ENCODE results near the gene MET. TPM values are rescaled to one million over a fixed set of nuclear protein-coding genes. Genes with fewer than 3 reads are reported as not detected.

The MET gene
- total and polyA plus RNA-seq, 2 of the 8 experiments (the other 6 are each of a cell fraction or from before 2014, with no cell fraction given): 3.5 to 12.9 TPM

DNA sequence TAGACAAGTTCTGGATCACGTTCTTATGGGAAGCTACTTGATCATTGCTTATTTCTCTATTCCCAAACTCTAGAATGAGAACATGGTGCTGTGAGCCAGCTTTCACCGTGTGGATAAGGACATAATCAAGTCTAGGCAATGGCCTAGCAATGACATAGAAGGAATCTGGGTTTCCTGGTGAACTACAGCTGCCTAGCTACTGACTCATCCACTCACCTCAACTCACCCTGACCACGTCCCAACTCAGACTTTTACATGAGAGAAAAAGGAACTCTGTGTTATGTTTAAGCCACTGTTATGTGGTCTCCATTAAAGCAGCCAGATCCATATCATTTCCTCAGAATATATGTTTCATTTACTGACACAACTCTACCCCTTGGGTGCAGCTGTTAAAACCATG, 18.8 kb upstream of the MET start:
- H3K4ac ChIP-seq (replicated peaks; ENCODE audit: insufficient read length, low read depth, low read length): no peak overlapping the region
- H2BK5ac ChIP-seq (ENCODE audit: low read depth, low read length): no peak overlapping the region
- FAIRE-seq (no peak), DNase-seq (ENCODE audit: low read depth in 1 of 2, low spot score in 2 of 2) (no peak)
- POLR2A ChIA-PET (ENCODE audit: partially characterized antibody): no interaction called here
- no peak overlapping the region for H2AK5ac ChIP-seq (ENCODE audit: low read depth, low read length)
- no peaks in the 10 kb centered on the region for H3K27me3 ChIP-seq (replicated peaks in 1 of 4; ENCODE audit: control insufficient read depth in 3 of 4, extremely low read depth in 1 of 4, insufficient read depth in 3 of 4, low read length in 3 of 4)
- no peak overlapping the region for H3K18ac ChIP-seq (ENCODE audit: extremely low read depth, low read length)
- H3K14ac ChIP-seq (ENCODE audit: insufficient read length): no peak overlapping the region
- no peak overlapping the region for H3K4me3 ChIP-seq (ENCODE audit: extremely low read depth in 1 of 4, insufficient read depth in 2 of 4, low read depth in 3 of 4, low read length in 4 of 4)
- H3K4me2 ChIP-seq (ENCODE audit: insufficient read depth in 1 of 2, low read depth in 2 of 2, low read length in 2 of 2): no peak overlapping the region
- no peak overlapping the region for H2AFZ ChIP-seq (ENCODE audit: low read length)
- no peak overlapping the region for H2BK20ac ChIP-seq (ENCODE audit: low read length)
- no peaks in the 10 kb centered on the region for H3K79me1 ChIP-seq (ENCODE audit: low read depth, low read length)
- 91% methylated on average over 3 of the region's 3 CpGs; no CpG with 5 or more reads in 1 of the 2 experiments for WGBS, 2 experiments (ENCODE audit: extremely low coverage in 1 of 2, insufficient coverage in 1 of 2, insufficient read length in 1 of 2, insufficient replicate concordance in 2 of 2, low coverage in 1 of 2, low lambda C conversion rate in 2 of 2, missing lambda C conversion rate in 1 of 2)
- no peaks in the 10 kb centered on the region for H3K4me1 ChIP-seq (replicated peaks in 1 of 4; ENCODE audit: control insufficient read depth in 3 of 4, insufficient read depth in 4 of 4, low read length in 3 of 4)
- H4K20me1 ChIP-seq (replicated peaks in 1 of 2; ENCODE audit: control insufficient read depth in 1 of 2, insufficient read depth in 2 of 2, low read length in 2 of 2): no peaks in the 10 kb centered on the region
- no peak overlapping the region for H3K9ac ChIP-seq (replicated peaks in 1 of 4; ENCODE audit: extremely low read depth in 1 of 4, low read depth in 3 of 4, low read length in 3 of 4)
- H2BK120ac ChIP-seq (replicated peaks; ENCODE audit: low read depth, low read length): no peak overlapping the region
- no peak overlapping the region for H3K56ac ChIP-seq (replicated peaks; ENCODE audit: insufficient read length, low read depth, low read length)
- no peak overlapping the region for H4K8ac ChIP-seq (ENCODE audit: extremely low read depth, insufficient read depth, low read length)
- no peak overlapping the region for H3K27ac ChIP-seq (ENCODE audit: low read depth, low read length)
- no peak overlapping the region for H2BK15ac ChIP-seq (ENCODE audit: low read length)
- no peaks in the 10 kb centered on the region for H3K23me2 ChIP-seq (ENCODE audit: low read depth, low read length)
- CTCF ChIA-PET (ENCODE audit: partially characterized antibody): interaction anchor here (0.6 to 1.4 kb wide), 5 partner anchors 20 to 394 kb away, joined by 3 to 4 read pairs (median 3); no protein-coding TSS in a partner anchor
- no peak overlapping the region for H3K23ac ChIP-seq (ENCODE audit: insufficient read length)
- H2BK12ac ChIP-seq (ENCODE audit: low read depth, low read length): no peak overlapping the region
- no peaks in the 10 kb centered on the region for H3K36me3 ChIP-seq (ENCODE audit: control insufficient read depth in 2 of 4, insufficient read depth in 4 of 4, low read length in 3 of 4)
- no peaks in the 10 kb centered on the region for H3K9me3 ChIP-seq (ENCODE audit: insufficient read depth in 2 of 2, low read depth in 1 of 2, low read length in 1 of 2)
- H3K79me2 ChIP-seq (ENCODE audit: control insufficient read depth in 1 of 2, insufficient read depth in 2 of 2, low read length in 2 of 2): no peaks in the 10 kb centered on the region
- no peak overlapping the region for H4K5ac ChIP-seq (ENCODE audit: insufficient read length, low read depth, low read length)
- no peak overlapping the region for H4K91ac ChIP-seq (replicated peaks; ENCODE audit: insufficient read length, low read length)
- TF ChIP-seq CBX5 (IDR thresholded peaks at IDR 0.05; ENCODE audit: low read depth, low read length) (no peak), CHD1 (IDR thresholded peaks at IDR 0.05; ENCODE audit: low read depth, low read length) (no peak), POLR2A (IDR thresholded peaks at IDR 0.05; ENCODE audit: control extremely low read depth in 1 of 2, low read depth in 2 of 2, low read length in 2 of 2) (no peak), KDM1A (IDR thresholded peaks at IDR 0.05; ENCODE audit: borderline replicate concordance, low read length) (no peak), BCL11A (IDR thresholded peaks at IDR 0.05; ENCODE audit: low read depth in 2 of 2, low read length in 2 of 2) (no peak), SIX5 (IDR thresholded peaks at IDR 0.05; ENCODE audit: low read depth, low read length) (no peak), CEBPB (IDR thresholded peaks at IDR 0.05; ENCODE audit: low read depth, low read length) (no peak), POLR2AphosphoS5 (IDR thresholded peaks at IDR 0.05; ENCODE audit: low read depth, low read length) (no peak), SP1 (IDR thresholded peaks at IDR 0.05; ENCODE audit: low read depth, low read length) (no peak), RFX5 (IDR thresholded peaks at IDR 0.05; ENCODE audit: borderline replicate concordance, low read depth, low read length) (no peak)
- TF ChIP-seq, protein P1, sequence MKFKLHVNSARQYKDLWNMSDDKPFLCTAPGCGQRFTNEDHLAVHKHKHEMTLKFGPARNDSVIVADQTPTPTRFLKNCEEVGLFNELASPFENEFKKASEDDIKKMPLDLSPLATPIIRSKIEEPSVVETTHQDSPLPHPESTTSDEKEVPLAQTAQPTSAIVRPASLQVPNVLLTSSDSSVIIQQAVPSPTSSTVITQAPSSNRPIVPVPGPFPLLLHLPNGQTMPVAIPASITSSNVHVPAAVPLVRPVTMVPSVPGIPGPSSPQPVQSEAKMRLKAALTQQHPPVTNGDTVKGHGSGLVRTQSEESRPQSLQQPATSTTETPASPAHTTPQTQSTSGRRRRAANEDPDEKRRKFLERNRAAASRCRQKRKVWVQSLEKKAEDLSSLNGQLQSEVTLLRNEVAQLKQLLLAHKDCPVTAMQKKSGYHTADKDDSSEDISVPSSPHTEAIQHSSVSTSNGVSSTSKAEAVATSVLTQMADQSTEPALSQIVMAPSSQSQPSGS (IDR thresholded peaks at IDR 0.05; ENCODE audit: low read length): no peak
- TF ChIP-seq, protein P2, sequence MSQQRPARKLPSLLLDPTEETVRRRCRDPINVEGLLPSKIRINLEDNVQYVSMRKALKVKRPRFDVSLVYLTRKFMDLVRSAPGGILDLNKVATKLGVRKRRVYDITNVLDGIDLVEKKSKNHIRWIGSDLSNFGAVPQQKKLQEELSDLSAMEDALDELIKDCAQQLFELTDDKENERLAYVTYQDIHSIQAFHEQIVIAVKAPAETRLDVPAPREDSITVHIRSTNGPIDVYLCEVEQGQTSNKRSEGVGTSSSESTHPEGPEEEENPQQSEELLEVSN (IDR thresholded peaks at IDR 0.05): no peak
- TF ChIP-seq, protein P3, sequence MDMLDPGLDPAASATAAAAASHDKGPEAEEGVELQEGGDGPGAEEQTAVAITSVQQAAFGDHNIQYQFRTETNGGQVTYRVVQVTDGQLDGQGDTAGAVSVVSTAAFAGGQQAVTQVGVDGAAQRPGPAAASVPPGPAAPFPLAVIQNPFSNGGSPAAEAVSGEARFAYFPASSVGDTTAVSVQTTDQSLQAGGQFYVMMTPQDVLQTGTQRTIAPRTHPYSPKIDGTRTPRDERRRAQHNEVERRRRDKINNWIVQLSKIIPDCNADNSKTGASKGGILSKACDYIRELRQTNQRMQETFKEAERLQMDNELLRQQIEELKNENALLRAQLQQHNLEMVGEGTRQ (IDR thresholded peaks at IDR 0.05; ENCODE audit: low read length): no peak
